ENCODE data around the gene MOBP.

DNA sequence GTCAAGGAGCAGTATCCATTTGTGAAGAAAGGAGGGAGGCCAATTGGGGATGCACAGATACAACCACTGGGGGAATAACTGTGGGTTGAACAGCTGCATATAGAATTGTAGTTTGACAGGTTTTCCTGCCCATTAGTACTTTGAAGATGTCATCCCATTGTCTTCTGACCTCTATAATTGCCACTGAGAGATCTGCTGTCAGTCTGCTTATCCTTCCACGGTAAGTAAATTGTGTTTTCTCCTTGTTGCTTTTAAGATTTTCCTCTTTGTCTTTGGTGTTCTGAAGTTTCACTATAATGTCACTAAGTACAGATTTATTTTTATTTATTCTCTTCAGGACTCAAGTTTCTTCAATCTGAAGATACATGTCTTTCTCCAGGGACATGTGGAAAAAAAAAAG, 56.6 kb downstream of the MOBP start:
- no peak for TF ChIP-seq EZH2phosphoT487 (IDR thresholded peaks at IDR 0.05; ENCODE audit: borderline replicate concordance, low read length)
- TF ChIP-seq, protein P1, sequence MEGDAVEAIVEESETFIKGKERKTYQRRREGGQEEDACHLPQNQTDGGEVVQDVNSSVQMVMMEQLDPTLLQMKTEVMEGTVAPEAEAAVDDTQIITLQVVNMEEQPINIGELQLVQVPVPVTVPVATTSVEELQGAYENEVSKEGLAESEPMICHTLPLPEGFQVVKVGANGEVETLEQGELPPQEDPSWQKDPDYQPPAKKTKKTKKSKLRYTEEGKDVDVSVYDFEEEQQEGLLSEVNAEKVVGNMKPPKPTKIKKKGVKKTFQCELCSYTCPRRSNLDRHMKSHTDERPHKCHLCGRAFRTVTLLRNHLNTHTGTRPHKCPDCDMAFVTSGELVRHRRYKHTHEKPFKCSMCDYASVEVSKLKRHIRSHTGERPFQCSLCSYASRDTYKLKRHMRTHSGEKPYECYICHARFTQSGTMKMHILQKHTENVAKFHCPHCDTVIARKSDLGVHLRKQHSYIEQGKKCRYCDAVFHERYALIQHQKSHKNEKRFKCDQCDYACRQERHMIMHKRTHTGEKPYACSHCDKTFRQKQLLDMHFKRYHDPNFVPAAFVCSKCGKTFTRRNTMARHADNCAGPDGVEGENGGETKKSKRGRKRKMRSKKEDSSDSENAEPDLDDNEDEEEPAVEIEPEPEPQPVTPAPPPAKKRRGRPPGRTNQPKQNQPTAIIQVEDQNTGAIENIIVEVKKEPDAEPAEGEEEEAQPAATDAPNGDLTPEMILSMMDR (conservative IDR thresholded peaks at IDR 0.05; ENCODE audit: low read depth, low read length) = no peak

All from PC-3 (cell line).